ENCODE measurements around the gene CHKA. TPM values are rescaled to one million over a fixed set of nuclear protein-coding genes. Genes with fewer than 3 reads are reported as not detected.

The CHKA gene
- total RNA-seq, 1 donor from 2014 or later: 22.0 TPM

DNA sequence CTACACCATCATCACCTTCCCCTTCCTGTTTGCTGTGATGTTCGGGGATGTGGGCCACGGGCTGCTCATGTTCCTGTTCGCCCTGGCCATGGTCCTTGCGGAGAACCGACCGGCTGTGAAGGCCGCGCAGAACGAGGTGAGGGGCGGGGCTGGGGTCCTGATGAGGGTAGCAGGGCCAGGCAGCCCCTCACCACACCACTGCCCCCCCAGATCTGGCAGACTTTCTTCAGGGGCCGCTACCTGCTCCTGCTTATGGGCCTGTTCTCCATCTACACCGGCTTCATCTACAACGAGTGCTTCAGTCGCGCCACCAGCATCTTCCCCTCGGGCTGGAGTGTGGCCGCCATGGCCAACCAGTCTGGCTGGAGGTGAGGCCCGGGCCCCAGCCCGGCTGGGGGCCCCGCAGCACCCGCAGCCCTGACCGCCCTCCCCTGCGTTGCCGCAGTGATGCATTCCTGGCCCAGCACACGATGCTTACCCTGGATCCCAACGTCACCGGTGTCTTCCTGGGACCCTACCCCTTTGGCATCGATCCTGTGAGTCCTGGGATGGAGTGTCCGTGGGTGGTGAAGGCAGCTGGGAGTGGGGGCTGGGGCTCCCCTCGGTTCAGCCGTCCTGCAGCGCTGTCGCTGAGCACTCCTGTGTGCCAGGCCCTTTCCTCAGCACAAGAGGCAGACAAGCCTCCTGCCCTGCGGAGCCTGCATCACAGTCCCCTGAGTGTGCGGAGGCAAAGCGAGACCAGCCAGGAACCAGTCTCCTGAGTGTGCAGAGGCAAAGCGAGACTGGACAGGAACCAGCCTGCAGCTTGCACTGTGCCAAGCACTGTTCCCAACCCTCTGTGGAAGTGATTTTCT lies 73.5 kb downstream of the CHKA start:
- DNase-seq (ENCODE audit: low read depth in 2 of 2): no peak

- no peak for DNase-seq (ENCODE audit: low read depth in 2 of 2)
Measured at GRCh38 chr11:68044898-68045351, 76.3 kb downstream of the CHKA start.

DNA sequence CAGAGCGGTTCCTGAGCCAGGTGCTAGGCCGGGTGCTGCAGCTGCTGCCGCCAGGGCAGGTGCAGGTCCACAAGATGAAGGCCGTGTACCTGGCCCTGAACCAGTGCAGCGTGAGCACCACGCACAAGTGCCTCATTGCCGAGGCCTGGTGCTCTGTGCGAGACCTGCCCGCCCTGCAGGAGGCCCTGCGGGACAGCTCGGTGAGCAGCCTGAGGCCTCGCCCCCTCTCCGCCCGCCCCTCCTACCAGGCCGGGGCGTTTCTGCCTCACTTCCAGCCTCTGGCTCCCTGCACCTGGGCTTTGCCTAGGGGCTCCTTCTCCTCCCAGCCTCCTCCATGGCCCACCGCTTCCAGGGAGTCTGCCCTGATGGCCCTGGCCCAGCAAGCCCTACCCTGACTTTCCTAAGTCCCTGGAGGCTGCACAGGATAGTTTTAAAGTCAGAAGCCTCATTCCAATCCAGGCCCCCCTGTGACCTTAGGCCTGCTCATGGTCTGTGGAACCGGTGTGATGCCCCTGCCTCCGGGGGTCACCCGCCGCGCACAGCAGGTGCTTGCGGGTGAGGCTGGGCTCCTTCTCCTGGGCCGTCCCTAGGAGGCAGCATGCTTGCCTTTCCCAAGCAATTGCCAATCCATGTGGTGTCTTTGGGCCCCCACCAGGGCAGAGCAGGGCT lies 76.9 kb downstream of the CHKA start:
- DNase-seq (ENCODE audit: low read depth in 2 of 2): no peak

- no peak for DNase-seq (ENCODE audit: low read depth in 2 of 2)
Measured at GRCh38 chr11:68043349-68044144, 77.6 kb downstream of the CHKA start.

DNA sequence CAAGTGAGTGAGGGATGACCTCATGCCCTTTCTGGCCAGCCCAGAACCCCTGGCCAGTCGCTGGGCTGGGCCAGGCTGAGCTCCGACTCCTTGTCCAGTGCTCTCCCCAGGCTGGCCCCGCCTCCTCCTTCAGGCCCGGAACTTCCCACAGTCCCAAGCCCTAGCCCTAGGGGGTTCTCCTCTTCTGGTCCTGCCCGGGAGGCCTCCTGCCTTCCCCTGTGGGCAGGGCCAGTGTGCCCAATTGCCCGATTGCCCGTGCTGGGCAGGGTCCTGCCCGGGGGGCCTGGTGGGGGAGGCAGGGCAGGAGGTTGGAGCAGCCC lies 78.2 kb downstream of the CHKA start:
- no peak for DNase-seq (ENCODE audit: low read depth in 2 of 2)

GRCh38 chr11:68042219-68043028 lies 78.8 kb downstream of the CHKA start:
- DNase-seq (ENCODE audit: low read depth in 2 of 2): no peak

DNA sequence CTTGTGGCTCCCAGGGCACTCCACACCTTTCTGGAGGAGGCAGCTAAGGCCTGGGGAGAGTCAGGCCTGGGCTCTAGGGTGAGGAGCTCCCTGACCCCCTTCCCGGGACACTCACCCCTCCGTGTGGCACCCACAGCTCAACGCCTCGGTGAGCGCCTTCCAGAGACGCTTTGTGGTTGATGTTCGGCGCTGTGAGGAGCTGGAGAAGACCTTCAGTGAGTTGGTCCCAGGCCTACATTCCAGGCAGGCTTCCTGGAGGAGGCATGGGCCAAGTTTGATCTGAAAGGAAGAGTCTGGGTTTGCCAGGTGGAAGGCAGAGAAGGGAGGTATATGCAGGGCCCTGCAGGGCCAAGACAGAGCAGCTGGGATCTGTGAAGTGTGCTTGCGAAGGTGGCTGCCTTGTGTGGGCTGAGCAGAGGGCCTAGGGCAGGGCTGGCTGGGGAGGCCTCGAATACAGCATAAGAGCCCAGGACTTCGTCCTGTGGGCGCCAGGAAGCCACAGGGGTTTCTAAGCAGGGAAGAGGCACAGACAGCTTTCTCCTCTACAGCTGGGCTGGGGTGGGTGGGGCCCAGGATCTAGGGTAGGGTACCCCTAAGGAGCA lies 79.5 kb downstream of the CHKA start:
- no peak for DNase-seq (ENCODE audit: low read depth in 2 of 2)

DNA sequence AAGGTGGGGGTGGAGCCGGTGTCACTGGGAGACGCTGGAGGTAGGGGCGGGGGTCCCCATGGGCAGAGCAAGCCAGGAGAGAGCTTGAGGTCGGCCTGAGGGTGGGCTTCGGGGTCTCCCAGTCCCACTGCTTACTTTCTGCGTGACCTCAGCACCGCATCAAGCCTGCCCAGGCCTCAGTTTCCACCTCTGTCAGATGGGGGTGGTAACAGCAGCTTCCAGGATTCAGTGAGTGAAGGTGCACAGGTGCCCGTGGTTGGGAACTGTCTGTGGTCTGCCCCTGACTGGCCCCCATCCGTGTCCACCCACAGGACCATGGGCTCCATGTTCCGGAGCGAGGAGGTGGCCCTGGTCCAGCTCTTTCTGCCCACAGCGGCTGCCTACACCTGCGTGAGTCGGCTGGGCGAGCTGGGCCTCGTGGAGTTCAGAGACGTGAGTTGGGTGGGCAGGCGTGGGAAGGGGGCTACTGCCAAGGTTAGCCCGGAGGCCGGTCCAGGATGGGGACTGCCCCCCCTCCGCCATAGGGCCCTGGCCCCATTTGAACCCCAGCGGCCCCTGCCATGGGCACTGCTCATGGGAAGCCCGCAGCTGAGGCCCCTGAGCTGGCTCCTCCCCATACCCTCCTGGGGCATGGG lies 80.1 kb downstream of the CHKA start:
- DNase-seq (ENCODE audit: low read depth in 2 of 2): no peak

DNA sequence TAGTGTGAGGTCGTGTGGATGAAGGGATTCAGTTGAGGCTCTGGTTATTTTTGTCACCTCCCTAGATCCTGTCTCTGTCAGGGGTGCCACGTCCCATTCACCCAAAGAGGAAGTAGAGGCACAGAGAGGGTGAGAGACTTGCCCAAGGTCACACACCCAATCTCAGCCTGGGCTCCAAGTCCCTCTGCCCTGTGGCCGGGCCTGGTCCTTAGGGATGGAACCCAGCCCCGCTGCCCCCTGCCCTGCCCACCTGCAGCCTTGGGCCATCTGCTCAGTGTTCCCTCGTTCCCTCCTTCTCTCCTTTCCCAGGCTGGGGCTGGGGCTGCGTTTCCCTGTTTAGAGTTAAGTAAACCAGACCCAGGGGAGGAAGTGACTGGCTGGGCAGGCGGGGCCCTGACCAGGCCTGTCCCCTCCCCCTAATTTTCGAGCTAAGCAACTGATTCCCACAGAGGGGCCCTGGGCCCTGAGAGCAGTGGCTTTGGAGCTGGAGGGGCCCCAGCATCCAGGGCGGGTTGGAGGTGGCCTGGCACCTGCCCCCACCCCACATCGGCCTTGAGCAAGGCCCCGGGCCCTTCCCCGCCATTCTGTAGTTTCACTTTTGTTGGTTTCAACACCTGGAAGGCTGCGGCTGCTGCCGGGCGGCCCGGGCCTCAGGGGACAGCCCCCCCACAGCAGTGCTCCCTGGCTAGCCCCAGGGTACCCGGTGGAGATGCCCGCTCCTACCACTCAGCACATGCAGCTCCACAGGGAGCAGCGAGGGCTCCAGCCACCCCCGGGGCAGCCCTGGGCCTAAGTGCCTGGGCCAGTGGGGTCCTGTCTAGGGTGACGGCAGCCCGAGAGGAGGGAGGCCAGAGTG lies 80.9 kb downstream of the CHKA start:
- DNase-seq (ENCODE audit: low read depth in 2 of 2): peak; percentile 61 to 90

DNA sequence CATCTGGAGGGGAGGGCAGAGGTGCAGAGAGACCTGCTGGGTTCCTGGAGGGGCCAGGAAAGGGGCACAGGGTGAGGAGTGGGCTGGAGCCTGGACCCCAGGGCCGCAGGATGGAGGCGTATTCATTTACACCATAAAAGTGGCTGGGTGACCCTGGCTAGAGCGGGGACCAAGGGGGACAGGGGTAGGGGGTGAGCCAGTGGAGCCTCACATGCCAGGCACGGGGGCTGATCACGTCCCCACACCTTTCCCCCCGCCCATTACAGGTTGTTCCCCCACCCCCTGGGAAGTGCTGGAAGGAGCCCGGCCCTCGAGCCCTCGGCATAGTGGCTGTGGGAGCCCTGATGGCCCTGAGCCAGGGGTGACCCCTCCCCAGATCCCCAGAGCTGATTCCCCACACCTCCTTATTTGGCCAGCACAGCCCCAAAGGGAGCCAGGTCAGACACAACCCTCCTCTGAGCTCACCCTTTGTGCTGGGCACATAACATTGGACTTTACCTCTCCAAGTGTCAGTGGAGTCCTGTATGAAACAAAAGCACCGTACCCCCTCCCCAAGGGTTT lies 81.6 kb downstream of the CHKA start:
- peak in 1 of 2 donors; percentile 12 for DNase-seq (ENCODE audit: low read depth in 2 of 2)

DNA sequence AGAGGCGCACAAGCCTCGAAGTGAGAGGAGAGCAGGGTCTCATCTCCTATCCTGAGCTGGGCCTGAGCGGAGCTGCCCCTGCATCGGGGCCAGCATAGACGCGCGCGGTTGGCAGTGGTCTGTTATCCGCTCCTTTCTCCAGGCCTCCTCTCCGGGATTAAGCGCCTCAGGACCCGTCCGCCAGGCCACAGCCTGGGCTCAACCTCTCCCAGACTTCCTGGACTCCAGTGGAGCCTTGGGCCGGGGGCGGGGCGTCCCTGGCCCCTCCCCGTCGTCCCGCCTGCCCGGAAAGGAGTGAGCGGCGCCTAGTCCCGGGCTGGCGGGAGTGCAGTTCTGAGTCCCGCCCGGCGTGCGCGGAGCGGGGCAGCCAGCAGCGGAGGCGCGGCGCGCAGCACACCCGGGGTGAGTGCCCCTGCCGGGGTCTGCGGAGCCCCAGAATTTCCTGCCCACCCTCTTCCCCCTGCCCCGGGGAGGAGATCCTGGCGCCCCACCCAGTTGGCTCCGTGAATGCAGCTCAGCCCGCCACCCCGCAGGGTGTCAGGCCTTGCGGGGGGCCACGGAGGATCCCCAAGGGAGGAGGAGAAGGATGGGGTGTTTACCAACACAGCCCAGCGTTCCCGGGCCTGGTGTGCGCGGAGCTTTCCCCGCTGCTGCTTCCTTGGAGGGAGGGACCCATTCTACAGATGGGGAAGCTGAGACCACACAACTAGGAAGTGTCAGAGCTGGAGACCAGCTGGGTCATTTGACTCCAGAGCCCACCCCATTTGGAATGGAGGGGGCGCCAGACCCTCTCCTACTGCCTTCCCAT lies 82.3 kb downstream of the CHKA start, which contains the start of gene TCIRG1:
Gene TCIRG1, plus strand, starts transcription at position 308 of the 808 bp plus-strand sequence. CDS start 2,247 bp downstream, outside the sequence.
- DNase-seq (ENCODE audit: low read depth in 2 of 2): peak; percentile 43 to 91

DNA sequence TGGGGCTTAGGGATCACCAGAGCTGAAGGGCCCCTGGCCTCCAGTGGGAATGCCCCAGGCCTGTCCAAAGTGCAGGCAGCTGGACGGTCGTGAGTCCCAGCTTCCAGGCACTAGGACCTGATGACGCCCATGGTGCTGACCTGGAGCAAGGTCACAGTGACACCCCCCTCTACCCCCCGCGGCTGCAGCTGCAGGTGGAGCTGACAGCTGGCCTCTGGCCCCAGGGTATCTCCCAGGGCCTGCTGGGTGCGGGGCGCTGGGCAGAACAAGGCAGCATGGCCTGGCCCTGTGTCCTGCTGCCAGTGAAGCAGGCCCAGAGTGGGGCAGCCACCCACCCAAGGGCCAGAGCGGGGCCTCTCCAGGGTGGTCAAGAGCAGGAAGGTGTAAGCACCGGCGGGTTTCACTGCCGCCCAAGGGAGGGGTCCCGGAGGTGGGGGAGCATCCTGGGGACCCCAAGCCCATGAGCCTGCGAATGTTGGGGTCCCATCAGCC lies 82.9 kb downstream of the CHKA start:
- DNase-seq (ENCODE audit: low read depth in 2 of 2): no peak

DNA sequence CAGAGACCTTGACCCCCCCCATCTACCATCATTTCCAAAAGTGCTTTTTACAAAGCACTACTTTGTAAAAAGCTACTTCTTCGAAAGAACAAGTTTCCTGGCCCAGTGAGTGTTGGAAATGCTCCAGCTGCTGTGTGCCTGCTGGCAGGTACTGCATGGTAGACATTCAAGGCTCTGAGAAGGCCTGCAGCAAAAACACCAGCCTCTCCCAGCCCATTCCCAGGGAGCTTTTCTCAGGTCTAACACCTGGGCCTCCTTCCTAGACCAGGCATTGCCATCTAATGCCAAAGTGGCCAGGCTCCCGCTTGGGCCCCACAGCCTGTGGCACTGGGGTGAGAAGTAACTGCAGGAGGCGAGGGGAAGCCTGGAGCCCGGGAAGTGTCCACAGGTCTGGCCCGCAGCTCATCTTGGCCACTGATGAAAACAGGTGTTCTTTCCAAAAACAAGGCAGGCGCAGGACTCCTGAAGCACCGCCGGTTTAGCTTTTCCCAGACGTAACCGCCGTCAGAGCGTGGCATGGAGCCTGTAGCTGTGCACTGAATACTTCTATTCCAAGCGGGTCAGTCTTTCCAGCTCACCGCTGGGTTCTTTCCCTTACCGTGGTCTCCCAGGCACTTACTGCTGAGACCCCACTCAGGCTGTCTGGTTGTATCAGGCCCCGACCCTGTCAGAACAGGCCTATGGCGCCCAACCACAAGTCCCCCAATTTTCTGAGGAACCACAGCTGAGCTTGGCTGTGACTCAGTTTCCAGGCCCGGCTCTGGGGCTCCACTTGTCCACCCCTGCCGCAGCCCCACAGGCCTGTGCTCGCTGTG lies 83.6 kb downstream of the CHKA start:
- peak in 1 of 2 donors; percentile 26 for DNase-seq (ENCODE audit: low read depth in 2 of 2)

GRCh38 chr11:68036717-68037239 lies 84.4 kb downstream of the CHKA start:
- peak; percentile 57 to 59 for DNase-seq (ENCODE audit: low read depth in 2 of 2)

GRCh38 chr11:68036141-68036716 lies 85.0 kb downstream of the CHKA start:
- no peak for DNase-seq (ENCODE audit: low read depth in 2 of 2)

DNA sequence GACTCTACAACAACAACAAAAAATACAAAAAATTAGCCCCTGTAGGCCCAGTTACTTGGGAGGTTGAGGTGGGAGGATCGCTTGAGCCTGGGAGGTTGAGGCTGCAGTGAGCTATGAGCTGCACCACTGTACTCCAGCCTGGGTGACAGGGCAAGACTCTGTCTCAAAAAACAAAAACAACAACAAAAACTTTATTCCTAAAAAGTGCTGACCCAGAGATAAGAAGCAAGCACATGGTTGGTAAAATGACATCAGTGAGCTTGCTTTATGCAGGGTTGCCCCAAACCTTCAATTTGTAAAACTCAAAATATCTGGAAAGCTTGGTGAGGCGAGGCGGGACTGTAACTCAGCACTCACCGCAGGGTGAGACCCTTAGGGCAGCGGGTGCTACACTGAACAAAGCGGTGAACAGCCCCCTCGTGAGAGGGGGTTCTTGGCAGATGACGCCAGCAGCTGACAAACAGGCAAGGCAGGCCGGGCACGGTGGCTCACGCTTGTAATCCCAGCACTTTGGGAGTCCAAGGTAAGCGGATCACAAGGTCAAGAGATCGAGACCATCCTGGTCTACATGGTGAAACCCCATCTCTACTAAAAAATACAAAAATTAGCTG lies 85.8 kb downstream of the CHKA start:
- no peak for DNase-seq (ENCODE audit: low read depth in 2 of 2)
